GM18870 (cell line): ENCODE results near the gene PRDM8.

Source experiments
- ATAC-seq: cut with Tn5 transposase; IDR thresholded peaks from one replicate; pipeline ENCODE4 v1.9.1; 2021; ENCODE audit warnings: moderate library complexity; ENCODE audit not compliant: unreplicated experiment

PRDM8 gene

GRCh38 chr4:80183250-80184052 lies 13.9 kb upstream of the PRDM8 start:
- peak; percentile 39 for ATAC-seq

DNA sequence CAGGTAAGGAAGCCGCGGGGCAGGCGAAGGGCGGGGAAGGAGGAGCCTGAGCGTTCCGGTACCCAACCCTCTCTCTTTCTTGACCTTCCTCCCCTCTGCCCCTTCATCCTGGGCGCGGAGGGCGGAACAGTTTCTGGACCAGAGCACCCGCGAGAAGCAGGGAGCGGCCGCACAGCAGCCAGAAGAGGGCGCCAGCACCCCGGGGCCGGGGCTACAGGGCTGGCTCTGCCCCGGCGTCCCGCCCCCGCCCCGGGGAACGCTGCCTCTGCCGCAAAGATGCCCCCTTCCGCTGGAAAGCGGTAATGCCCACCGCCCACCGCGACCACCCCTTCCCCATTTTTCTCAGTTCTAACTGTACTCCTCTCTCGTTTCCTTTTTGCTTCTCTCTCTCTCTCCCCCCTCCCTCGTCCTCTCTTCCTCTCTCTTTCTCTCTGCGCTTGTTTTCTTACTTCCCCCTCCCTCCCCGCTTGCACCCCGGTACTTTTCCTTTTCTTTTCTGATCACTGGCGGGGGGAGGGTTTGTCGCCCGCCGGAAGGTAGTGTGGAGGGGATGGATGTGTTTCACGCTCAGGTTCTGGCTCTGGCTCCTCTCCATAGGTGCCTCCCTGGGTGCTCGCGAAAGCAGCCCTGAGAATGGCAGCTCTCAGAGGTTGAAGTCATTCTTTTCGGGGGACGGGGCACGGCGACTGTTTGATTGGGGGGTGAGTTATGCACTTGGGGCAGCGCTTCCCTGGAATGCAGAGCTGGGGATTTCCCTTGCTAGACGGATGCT lies 13.1 kb upstream of the PRDM8 start:
- ATAC-seq = peak; percentile 81

DNA sequence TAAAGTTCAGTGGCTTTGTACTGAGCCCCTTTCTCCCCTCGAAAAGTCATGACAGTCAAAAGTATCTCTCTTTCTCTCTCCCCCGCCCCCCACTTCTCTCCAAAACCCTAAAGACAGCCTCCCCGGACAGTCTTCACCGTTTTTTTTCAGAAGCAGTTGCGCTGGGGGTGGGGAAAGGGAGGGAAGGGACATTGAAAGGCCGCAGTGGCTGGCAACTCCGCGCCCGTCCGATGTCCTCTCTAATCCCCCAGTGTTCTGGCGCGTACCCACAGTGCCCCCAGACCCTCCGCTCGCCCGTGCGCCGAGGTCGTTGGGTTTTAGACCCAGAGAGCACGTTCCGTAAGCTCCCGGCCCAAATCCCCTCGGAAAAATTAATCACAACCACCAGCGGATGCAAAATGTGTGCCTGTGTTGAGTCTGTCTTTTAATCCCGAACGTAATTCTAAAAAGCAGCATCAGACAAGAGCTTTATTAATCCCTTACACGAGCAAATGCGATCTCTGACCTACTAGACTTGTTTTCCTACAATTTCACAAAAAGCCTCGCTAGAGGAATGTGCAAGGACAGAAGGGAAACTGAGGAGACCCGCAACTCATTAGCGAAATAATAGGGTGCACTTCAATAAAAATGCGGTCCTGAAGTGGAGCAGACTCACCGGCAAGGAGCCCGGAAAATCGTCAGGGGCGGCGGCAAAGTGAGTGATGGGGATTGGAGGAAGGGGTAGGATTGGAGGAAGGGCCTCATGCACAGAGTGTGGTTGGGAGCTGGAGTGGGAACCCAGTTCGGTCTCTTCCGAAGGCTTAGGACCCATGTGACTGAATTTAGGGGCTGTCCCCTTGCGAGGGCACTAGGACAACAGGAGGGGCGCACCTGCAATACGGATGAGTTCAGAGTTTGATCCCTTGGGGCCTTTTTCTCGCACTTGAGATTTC lies 12.2 kb upstream of the PRDM8 start:
- no peak for ATAC-seq

DNA sequence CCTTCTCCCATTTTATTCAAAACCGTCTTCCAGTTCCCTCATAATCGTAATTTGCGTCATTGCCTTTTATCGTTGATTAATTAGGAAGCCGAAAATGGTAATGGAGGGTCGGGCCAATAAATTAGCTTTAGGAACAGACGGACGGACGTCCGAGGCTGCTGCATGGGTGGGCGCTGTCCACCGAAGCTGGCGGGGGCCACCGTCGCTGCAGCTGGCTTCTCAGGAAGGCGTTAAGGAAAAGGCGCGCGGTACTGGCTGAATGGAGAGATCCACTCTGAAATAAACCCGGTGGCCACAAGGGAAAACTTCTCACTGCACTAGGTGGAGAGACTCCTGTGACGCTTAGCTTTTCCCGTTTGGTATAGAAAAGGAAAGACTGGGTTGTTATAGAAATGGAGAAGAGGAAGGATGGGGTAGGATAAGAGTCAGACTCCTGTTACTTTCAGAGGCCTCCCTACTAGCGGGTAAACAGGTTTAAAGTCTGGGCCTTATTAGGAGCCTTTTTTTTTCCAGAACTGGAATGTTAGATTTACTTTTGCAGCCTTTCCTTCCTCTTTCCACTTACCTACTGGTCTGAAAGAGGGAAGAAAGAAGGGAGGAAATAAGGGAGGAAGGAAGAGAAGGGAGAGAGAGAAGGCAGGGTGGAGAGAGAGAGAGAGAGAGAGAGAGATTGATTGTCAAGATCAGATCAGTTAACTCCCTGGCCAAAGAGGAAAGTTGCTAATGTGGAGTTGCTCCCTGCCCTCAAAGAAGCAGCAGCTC lies 11.3 kb upstream of the PRDM8 start:
- ATAC-seq = no peak

GRCh38 chr4:80186676-80187075 lies 10.6 kb upstream of the PRDM8 start:
- no peak for ATAC-seq

DNA sequence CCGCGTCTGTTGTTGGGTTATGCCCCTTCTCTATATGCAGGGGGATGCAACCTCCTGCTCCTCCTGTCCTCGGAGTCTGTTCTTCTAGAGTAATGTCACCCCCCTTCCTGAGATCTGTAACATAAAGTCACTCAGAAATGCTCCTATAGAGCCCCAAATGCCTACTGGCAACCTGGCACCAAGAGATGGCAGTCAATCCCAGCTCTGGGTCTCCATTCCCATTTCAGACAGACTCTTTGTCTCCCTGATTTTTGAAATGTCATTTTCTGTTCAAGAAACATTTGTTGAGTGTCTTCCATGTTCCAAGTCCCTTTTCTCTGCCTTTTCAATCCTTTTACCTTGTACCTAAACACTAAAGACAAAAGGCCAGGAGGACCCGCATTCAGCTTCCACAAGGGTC lies 9.6 kb upstream of the PRDM8 start:
- ATAC-seq = no peak

GRCh38 chr4:80188457-80188800 lies 8.9 kb upstream of the PRDM8 start:
- no peak for ATAC-seq

- ATAC-seq = no peak
Measured at GRCh38 chr4:80188801-80189458, 8.4 kb upstream of the PRDM8 start.

DNA sequence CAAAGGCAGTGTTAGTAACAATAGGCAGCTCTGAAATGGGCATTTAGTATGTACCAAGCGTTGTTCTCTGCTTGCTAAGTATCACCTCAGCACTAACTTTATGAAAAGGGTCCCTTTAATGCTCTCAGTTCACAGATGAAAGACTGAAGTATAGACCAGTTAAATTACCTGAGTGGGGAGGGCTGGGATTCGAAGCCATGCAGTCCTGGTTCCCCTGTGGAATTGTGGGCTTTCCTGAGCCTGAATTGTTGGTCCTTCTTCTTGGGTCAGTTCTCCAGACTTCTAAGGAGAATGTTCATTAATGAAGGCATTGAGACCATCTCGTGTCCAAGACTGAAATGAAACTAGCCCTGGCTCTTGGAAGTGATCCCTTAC lies 7.7 kb upstream of the PRDM8 start:
- no peak for ATAC-seq

DNA sequence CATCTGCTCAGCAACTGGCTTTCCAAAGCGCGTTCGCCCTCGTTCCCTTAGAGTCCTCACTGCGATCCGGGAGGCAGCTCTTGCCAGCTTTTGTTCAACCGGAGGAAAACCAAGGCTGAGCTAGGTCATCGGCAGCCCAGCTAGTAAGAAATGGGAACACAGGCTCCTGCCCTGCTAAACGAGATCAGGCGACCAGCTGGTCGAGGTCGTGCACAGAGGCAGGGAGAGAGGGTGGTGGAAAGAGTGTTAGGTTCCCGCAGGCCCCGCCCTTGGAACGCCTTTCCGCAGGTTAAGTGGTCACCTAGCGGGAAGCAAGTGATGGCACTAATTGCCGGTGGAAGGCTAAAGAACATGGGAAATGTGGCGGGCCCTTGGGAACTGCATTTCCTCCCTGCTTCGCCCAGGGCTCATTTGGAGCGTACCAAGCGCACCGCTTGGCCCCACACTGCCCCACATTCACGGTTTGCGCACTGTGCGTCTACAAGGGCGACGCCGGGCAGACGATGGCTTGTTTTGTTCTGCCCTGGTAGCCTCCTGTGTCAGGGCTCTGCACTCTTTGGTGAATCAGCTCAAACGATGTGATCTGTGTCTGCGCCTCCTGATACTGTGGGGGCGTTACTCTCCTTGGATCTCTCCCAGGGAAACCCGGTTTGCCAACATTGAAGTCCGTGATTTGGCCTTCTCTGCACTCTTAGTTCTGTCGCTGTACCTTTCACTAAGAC lies 7.2 kb upstream of the PRDM8 start:
- ATAC-seq = no peak

- no peak for ATAC-seq
Measured at GRCh38 chr4:80192252-80192866, 4.9 kb upstream of the PRDM8 start.

GRCh38 chr4:80192937-80193336 lies 4.4 kb upstream of the PRDM8 start:
- ATAC-seq = no peak

GRCh38 chr4:80195441-80196140 lies 1.7 kb upstream of the PRDM8 start:
- ATAC-seq = no peak

GRCh38 chr4:80196259-80196921 lies 913 bp upstream of the PRDM8 start:
- no peak for ATAC-seq

- no peak for ATAC-seq
Measured at GRCh38 chr4:80197601-80198440, 518 bp downstream of the PRDM8 start.

DNA sequence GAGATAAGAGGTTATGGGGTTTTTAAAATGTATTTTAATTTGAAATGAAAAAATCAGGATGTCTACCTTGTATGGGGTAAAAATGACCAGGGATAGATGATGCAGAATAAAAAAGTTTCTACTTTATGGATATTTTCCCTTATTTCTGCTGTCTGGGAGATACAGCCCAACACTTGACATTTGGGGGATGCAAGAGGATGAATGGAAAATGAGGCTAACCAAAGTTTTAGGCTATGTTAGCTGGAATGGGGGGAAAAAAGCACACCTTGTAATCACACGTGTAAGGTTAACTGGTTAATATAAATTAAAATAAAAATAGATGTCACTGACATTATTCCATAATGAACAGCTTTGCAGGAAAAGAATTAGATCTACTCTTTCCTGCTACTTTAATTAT lies 1.1 kb downstream of the PRDM8 start:
- no peak for ATAC-seq

GRCh38 chr4:80199004-80199560 lies 1.8 kb downstream of the PRDM8 start:
- no peak for ATAC-seq
